Measurements from ENCODE around the gene CKMT1B. TPM values are rescaled to one million over a fixed set of nuclear protein-coding genes. Genes with fewer than 3 reads are reported as not detected.
"Not testable (repeated sequence)": the region's sequence is repeated elsewhere in the genome, so short reads cannot be mapped to it uniquely, and the experiment has no call there.

CKMT1B gene
- total RNA-seq, 1 donor from 2014 or later = 3.7 TPM

DNA sequence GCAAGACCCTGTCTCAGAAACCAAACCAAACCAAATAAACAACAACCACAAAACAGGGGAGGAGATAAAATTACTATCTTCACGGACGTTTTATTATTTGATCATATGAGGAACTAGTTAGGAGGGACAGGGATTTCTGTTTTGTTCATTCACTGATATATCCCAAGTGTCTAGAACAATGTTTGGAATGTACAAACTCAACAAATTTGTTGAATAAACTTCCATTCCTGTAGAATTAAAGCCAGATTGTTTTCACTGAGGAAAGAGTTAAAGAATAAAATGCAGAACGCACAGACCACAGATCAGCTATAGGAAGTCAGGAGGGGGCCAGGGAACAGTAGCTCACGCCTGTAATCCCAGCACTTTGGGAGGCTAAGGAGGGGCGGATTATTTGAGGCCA is 31.3 kb downstream of the CKMT1B start:
- no peak for DNase-seq (ENCODE audit: low read depth)
- Histone ChIP-seq H3K27me3 (ENCODE audit: control insufficient read depth, insufficient read depth, low read length) (no peaks in the 10 kb centered on the region), H3K36me3 (ENCODE audit: control insufficient read depth, insufficient read depth, low read length) (no peaks in the 10 kb centered on the region), H3K4me3 (ENCODE audit: low read depth, low read length) (no peak overlapping the region)
- TF ChIP-seq, protein P1, sequence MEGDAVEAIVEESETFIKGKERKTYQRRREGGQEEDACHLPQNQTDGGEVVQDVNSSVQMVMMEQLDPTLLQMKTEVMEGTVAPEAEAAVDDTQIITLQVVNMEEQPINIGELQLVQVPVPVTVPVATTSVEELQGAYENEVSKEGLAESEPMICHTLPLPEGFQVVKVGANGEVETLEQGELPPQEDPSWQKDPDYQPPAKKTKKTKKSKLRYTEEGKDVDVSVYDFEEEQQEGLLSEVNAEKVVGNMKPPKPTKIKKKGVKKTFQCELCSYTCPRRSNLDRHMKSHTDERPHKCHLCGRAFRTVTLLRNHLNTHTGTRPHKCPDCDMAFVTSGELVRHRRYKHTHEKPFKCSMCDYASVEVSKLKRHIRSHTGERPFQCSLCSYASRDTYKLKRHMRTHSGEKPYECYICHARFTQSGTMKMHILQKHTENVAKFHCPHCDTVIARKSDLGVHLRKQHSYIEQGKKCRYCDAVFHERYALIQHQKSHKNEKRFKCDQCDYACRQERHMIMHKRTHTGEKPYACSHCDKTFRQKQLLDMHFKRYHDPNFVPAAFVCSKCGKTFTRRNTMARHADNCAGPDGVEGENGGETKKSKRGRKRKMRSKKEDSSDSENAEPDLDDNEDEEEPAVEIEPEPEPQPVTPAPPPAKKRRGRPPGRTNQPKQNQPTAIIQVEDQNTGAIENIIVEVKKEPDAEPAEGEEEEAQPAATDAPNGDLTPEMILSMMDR (IDR thresholded peaks at IDR 0.05; ENCODE audit: insufficient read depth, low read length, poor library complexity, severe bottlenecking) = no peak

DNA sequence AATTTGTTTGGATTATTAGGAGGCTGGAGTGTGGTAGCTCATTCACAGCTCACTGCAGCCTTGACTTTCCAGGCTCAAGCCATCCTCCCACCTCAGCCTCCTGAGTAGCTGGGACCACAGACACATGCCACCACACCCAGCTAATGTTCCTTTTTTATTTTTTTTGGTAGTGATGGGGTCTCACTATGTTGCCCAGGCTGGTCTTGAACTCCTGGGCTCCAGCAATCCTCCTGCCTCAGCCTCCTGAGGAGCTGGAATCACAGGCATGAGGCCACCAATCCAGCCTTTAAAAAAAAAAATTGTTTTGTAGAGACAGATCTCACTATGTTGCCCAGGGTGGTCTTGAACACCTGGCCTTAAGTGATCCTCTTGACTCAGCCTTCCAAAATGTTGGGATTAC is 33.1 kb downstream of the CKMT1B start:
- H3K27me3 ChIP-seq (ENCODE audit: control insufficient read depth, insufficient read depth, low read length); H3K36me3 ChIP-seq (ENCODE audit: control insufficient read depth, insufficient read depth, low read length); H3K4me3 ChIP-seq (ENCODE audit: low read depth, low read length); DNase-seq (ENCODE audit: low read depth): not testable (repeated sequence)

DNA sequence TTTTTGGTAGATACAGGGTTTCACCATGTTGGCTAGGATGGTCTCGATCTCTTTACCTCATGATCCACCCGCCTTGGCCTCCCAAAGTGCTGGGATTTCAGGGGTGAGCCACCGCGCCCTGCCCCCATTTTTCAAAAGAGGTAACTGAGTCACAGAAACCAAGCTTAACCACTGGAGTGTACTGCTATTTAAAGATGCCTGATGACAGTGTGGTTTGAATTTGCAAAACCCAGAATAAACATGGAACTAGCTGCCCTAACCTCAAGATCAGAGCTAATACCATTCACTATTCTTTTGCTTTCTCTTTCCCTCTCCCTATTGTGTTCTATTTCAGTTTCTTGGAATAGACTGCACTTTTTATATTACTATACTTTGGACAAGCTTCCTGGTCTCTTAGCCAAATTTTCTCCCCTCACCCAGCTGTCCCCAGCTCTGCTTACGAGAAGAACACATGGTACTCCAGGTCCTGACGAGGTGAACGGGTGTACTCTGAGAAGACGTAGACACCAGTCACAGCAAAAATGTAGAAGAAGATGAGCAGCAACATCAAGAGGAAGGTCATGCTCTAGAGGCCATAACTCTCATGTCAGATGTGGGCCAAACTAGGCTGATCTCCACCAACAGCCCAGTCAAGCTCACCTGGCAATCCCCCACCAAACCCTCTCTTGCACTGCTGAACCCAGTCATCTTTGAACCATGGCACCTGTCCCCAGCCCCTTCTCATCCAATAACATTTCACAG is 44.8 kb downstream of the CKMT1B start:
- not testable (repeated sequence) for H3K36me3 ChIP-seq (ENCODE audit: control insufficient read depth, insufficient read depth, low read length); H3K4me3 ChIP-seq (ENCODE audit: low read depth, low read length); DNase-seq (ENCODE audit: low read depth); H3K27me3 ChIP-seq (ENCODE audit: control insufficient read depth, insufficient read depth, low read length)

Other genes with a start within 250 kb of the CKMT1B start
- 29.5 and 38.5 TPM in 2 replicates for gene ZSCAN29, start 223.0 kb upstream of the CKMT1B start, total RNA-seq
- 8.9 and 12.8 TPM in 2 replicates for gene TUBGCP4, start 222.9 kb upstream of the CKMT1B start, total RNA-seq
- 34.8 and 46.8 TPM in 2 replicates for gene TP53BP1, start 100.9 kb upstream of the CKMT1B start, total RNA-seq
- gene MAP1A, start 76.4 kb upstream of the CKMT1B start, total RNA-seq = 2.0 and 2.5 TPM in 2 replicates
- gene PPIP5K1, start 3.8 kb upstream of the CKMT1B start, total RNA-seq = 20.8 and 26.2 TPM in 2 replicates
- under 0.01 and 0.21 TPM in 2 replicates for gene STRC, start 24.8 kb downstream of the CKMT1B start, total RNA-seq
- 1.8 and 5.0 TPM in 2 replicates for gene CATSPER2, start 54.8 kb downstream of the CKMT1B start, total RNA-seq
- 6.5 and 8.8 TPM in 2 replicates for gene CKMT1A, start 99.8 kb downstream of the CKMT1B start, total RNA-seq
- gene PDIA3, start 152.4 kb downstream of the CKMT1B start, total RNA-seq = 218 and 244 TPM in 2 replicates
- 1.3 and 3.5 TPM in 2 replicates for gene ELL3, start 182.9 kb downstream of the CKMT1B start, total RNA-seq
- 582 and 942 TPM in 2 replicates for gene SERF2, start 198.3 kb downstream of the CKMT1B start, total RNA-seq
- gene SERINC4, start 206.2 kb downstream of the CKMT1B start, total RNA-seq = 0.46 TPM in 1 of 2 replicates, not detected in the other
- gene HYPK, start 206.6 kb downstream of the CKMT1B start, total RNA-seq = 5.6 and 8.1 TPM in 2 replicates
- gene MFAP1, start 230.7 kb downstream of the CKMT1B start, total RNA-seq = 25.5 and 28.6 TPM in 2 replicates
- gene WDR76, start 233.0 kb downstream of the CKMT1B start, total RNA-seq = 2.1 and 4.5 TPM in 2 replicates

Data from kidney epithelial cell (primary cell).